ENCODE results near the gene LRMDA.
"Not testable (repeated sequence)": the region's sequence is repeated elsewhere in the genome, so short reads cannot be mapped to it uniquely, and the experiment has no call there.

LRMDA gene

GRCh38 chr10:76497666-76498065 lies 1066.2 kb downstream of the LRMDA start:
- no peak for DNase-seq

- no peak for DNase-seq
Observed at GRCh38 chr10:76504823-76505222, 1073.4 kb downstream of the LRMDA start.

GRCh38 chr10:76509446-76509845 lies 1078.0 kb downstream of the LRMDA start:
- no peak for DNase-seq

- DNase-seq = no peak
Observed at GRCh38 chr10:76514321-76514720, 1082.9 kb downstream of the LRMDA start.

GRCh38 chr10:76514869-76515268 lies 1083.4 kb downstream of the LRMDA start:
- DNase-seq = no peak

GRCh38 chr10:76522547-76522946 lies 1091.1 kb downstream of the LRMDA start:
- no peak for DNase-seq

GRCh38 chr10:76523246-76523645 lies 1091.8 kb downstream of the LRMDA start:
- DNase-seq = no peak

- no peak for DNase-seq
Observed at GRCh38 chr10:76523791-76524351, 1092.4 kb downstream of the LRMDA start.

GRCh38 chr10:76526833-76527232 lies 1095.4 kb downstream of the LRMDA start:
- DNase-seq = not testable (repeated sequence)

GRCh38 chr10:76540331-76540730 lies 1108.9 kb downstream of the LRMDA start:
- no peak for DNase-seq

GRCh38 chr10:76540786-76541185 lies 1109.4 kb downstream of the LRMDA start:
- DNase-seq = no peak

- no peak for DNase-seq
Observed at GRCh38 chr10:76541852-76542251, 1110.4 kb downstream of the LRMDA start.

GRCh38 chr10:76542307-76542930 lies 1111.0 kb downstream of the LRMDA start:
- no peak for DNase-seq

- no peak for DNase-seq
Observed at GRCh38 chr10:76543655-76544054, 1112.2 kb downstream of the LRMDA start.

GRCh38 chr10:76544789-76545188 lies 1113.4 kb downstream of the LRMDA start:
- no peak for DNase-seq

GRCh38 chr10:76546411-76546810 lies 1115.0 kb downstream of the LRMDA start:
- no peak for DNase-seq

GRCh38 chr10:76547352-76547972 lies 1116.0 kb downstream of the LRMDA start:
- peak; percentile 30 for DNase-seq

GRCh38 chr10:76548716-76549115 lies 1117.3 kb downstream of the LRMDA start:
- no peak for DNase-seq

- no peak for DNase-seq
Observed at GRCh38 chr10:76549171-76549570, 1117.7 kb downstream of the LRMDA start.

- no peak for DNase-seq
Observed at GRCh38 chr10:76550806-76551205, 1119.4 kb downstream of the LRMDA start.

GRCh38 chr10:76552091-76552873 lies 1120.9 kb downstream of the LRMDA start:
- no peak for DNase-seq

- no peak for DNase-seq
Observed at GRCh38 chr10:76553263-76554032, 1122.0 kb downstream of the LRMDA start.

GRCh38 chr10:76554033-76554408 lies 1122.6 kb downstream of the LRMDA start:
- no peak for DNase-seq
